ENCODE measurements around the gene TP73.
"Not testable (repeated sequence)": the region's sequence is repeated elsewhere in the genome, so short reads cannot be mapped to it uniquely, and the experiment has no call there.

Gene TP73

DNA sequence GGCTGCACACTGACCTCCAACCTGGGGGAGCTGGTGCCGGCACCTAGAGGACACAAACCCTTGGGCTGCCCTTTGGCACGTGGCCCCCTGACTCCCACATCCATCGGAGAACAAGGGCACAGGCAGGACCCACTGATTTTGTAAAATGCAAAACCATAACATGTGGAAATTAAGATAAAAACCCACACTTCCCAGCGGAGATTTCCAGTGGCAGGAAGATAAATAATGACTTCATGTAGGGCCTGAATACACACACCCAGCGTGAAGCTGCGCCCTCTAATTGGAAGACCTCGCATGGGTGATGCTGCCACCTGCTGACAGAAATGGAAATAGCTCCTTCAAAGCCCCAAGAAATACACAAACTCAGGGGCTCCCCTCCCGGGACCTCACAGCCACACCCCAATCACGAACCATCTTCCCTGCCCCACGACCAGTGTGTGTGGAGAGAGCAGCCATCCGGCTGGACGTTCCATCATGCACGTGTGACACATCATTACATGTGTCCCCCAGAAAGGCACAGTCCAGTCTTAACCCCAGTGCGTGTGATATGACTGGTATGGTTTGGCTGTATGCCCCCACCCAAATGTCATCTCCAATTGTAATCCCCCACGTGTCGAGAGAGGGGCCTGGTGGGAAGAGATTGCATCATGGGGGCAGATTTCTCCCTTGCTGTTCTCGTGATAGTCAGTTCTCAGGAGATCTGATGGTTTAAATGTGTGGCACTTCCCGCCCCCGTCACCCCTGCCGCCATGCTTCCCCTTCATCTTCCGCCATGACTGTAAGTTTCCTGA lies 33.2 kb upstream of the TP73 start:
- peak; percentile 87 for DNase-seq (ENCODE audit: low spot score)

DNA sequence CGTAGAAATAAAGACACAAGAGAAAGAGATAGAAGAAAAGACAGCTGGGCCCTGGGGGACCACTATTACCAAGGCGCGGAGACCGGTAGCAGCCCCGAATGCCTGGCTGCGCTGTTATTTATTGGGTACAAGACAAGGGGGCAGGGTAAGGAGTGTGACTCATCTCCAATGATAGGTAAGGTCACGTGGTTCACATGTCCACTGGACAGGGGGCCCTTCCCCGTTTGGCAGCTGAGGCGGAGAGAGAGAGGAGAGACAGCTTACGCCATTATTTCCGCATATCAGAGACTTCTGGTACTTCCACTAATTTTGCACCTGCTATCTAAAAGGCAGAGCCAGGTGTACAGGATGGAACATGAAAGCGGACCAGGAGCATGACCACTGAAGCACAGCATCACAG lies 31.6 kb upstream of the TP73 start:
- peak; percentile 6 for DNase-seq (ENCODE audit: low spot score)

DNA sequence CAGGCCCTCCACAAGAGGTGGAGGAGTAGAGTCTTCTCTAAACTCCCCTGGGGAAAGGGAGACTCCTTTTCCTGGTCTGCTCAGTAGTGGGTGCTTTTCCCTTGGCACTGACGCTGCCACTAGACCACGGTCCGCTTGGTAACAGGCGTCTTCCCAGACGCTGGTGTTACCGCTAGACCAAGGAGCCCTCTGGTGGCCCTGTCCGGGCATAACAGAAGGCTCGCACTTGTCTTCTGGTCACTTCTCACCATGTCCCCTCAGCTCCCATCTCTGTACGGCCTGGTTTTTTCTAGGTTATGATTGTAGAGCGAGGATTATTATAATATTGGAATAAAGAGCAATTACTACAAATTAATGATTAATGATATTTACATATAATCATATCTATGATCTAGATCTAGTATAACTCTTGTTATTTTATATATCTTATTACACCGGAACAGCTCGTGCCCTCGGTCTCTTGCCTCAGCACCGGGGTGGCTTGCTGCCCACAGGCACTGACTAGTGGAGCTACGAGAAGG lies 31.1 kb upstream of the TP73 start:
- DNase-seq (ENCODE audit: low spot score) = peak; percentile 52

DNA sequence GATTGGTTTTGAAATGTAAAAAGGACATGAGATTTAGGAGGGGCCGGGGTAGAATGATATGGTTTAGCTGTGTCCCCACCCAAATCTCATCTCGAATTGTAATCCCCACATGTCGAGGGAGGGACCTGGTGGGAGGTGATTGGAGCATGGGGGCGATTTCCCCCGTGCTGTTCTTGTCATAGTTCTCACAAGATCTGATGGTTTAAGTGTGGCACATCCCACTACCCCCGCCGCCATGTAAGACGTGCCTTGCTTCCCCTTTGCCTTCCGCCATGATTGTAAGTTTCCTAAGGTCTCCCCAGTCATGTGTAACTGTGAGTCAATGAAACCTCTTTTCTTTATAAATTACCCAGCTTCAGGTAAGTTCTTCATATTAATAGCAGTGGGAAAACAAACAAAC lies 30.2 kb upstream of the TP73 start:
- DNase-seq (ENCODE audit: low spot score) = not testable (repeated sequence)

DNA sequence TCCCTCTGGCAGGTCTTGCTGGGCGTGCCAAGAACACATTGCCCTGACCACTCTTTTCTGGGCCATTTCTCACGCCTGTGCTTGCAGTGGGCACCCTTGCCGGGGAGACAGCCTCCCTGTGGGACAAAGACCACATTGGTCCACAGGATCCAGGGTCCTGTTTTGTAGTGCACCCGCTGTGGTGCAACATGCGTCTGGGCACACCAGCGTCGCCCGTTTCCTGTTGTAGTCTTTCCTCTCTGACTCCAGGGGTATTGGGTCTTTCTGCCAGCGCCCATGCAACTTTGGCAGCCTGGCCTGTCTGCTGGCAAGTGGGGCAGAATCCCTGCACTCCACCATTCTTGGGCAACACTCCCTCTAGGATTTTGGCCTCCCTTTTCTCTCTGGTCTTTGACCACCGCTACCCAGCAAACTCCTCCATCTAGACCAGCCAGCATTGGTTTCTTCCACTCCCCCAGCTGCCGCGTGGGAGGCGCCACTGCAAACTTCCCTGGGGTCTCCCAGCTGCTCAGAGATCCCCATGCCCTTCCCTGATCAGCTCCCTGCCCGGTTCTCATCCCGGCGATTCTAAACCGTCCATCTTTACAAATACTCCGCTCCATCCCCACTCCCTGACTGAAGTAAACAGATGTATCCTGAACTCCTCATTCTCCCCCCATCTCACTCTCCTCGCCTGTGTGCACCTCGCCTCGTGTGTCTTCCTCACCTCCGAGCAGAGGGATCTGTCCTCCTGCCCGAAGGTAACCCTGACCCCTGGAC lies 28.7 kb upstream of the TP73 start:
- peak; percentile 9 for DNase-seq (ENCODE audit: low spot score)

DNA sequence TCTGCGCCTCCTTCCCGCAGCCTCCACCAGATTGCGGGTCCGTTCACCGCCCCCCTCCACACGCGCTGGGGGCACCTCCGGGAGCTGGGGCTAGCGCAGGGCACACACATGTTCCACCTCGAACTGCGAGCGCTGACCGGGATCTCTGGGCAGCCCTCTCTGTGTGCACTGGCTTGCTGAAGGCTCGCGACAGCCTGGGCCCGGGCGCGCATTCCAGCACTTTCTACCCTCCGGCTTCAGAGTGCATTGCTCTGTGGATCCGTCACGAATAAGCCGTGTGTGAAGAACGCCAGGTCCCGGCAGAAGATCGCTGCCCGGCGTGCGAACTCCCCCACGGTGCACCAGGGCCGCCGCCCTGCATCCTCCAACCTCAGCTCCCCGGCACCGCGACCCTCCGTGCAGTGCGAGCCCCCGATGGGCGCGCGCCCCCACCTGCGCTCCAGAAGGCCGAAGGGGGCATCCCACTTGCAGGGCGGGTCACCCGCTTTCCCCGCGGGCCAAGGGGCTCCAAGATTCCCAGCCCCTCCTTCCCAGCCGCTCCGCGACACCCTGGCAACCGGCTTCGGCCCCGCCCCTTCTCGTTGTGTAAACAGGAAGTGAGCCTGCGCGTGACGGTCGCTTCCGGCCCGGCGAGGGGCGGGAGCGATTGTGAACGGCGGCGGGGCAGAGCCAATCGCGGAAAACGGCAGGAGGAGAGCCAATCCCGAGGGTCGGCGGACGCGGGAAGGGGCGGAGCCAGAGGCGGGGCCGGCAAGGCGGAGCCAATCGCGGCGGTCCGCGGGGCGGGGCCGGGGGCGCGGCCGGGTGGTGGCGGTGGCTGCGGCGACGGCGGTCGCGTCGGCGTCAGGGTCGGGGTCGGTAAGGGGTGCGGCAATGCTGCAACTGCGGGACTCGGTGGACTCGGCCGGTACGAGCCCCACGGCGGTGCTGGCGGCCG lies 27.8 kb upstream of the TP73 start, which contains the start of gene TPRG1L:
TPRG1L (plus strand) TSS at position 816 of the 937 bp plus-strand sequence; CDS start at position 874, 58 bp downstream.
- DNase-seq (ENCODE audit: low spot score) = peak; percentile 99

DNA sequence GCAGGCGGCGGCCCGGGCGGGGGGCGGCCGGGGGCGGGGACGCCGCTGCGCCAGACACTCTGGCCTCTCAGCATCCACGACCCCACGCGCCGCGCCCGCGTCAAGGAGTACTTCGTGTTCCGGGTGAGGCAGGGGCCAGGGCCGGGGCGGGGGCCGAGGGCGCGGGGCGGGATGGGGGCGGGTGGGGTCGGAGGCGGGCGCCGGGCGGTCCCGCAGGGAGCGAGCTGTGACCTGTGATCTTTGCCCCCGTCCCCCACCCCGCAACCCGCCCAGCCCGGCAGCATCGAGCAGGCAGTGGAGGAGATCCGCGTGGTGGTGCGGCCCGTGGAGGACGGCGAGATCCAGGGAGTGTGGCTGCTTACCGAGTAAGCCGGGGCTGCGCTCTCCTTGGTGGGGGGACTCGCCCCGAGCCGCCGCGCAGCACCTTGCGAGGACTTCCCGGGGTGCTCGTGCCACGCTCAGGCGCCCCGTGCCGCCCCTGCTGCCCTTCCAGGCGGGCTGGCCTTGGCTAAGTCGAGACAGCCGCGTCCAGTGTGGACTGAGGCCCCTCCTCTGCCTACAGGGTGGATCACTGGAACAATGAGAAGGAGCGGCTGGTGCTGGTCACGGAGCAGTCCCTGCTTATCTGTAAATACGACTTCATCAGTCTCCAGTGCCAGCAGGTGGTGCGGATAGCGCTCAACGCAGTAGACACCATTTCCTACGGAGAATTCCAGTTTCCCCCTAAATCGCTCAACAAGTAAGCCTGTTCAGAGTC lies 27.0 kb upstream of the TP73 start:
- peak; percentile 64 for DNase-seq (ENCODE audit: low spot score)

DNA sequence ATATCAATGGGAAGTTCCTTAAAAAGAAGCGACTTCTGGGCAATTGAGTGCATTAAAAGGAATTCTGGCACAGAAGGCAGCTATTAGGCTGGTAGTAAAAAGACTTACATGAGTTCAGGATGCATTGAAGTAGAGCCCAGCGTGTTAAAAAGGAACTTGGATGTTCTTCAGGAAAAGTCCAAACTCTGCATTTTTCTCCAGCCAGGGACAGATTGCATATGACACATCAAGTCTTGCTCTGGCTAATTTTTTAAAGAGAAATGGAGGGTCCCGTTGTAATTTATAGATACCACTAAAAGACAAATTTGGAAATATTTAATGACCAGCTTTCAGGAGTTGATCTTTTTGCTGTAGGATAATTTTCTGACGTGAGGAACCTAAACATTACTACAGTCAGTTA lies 26.3 kb upstream of the TP73 start:
- no peak for DNase-seq (ENCODE audit: low spot score)

DNA sequence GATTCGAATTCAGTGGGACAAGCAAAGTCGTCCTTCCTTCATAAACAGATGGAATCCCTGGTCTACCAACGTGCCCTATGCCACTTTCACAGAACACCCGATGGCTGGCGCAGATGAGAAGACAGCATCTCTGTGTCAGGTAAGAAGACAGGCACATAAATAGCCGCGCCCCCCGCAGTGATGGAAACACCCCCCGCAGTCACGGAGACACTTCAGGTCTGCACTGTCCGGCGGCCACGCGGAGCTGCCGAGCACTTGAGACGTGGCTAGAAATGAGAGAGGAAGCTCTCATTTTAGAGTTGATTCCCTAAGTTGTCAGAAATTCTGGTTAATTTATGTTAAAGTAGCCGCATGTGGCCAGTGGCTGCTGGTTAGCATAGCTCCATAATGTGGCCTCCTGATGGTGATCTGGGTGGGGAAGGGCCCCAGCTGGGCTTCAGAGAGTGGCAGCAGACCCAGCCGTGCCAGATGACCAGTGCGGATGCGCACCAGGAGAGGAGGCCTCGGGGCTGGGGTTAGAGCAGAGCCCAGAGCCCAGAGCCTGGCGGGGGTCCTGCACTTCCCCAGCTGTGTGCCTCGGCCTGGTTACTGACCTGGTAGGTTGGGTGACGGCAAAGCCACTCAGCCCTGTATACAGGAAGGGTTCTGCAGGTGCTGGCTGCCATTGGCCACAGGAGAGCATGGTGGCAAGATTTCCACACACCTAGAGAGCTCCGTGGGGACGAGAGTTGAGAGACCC lies 24.6 kb upstream of the TP73 start:
- no peak for DNase-seq (ENCODE audit: low spot score)

DNA sequence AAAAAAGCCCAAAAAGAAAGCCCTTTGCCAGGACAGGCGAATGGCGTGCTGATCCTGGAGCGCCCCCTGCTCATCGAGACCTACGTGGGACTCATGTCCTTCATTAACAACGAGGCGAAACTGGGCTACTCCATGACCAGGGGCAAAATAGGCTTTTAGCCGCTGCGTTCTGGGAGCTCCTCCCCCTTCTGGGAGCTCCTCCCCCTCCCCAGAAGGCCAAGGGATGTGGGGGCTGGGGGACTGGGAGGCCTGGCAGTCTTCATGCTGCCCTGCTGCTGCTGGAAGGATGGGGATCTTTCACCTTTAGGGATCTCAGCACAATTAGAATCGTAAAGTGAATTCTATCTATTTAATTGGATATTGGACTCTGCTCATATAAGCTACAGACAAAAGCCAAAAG lies 23.9 kb upstream of the TP73 start:
- no peak for DNase-seq (ENCODE audit: low spot score)

DNA sequence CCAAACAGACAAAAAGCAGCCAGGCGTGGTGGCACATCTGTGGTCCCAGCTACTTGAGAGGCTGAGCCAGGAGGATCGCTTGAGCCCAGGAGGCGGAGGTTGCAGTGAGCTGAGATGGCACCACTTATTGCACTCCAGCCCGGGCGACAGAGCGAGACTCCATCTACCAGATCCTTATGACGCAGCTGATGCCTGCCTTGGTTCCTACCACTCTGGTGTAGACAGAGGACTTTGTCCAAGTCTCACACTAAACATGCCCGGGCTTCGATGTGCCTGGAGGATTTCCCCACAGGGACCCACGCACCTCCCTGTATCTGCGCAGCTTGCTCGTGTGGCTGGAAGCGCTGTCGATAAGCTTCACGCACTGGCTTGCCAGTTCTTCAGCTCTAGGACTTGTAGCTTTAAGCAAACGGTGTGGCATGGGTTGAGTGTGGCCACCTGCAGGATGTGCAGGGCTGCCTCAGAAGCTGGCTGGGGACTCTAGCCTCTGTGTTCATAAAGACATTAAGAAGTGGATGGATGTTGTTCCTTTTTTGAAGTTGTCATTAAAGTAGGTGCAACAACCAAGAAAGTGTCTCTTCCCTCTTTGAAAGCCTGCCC lies 22.7 kb upstream of the TP73 start:
- DNase-seq (ENCODE audit: low spot score) = no peak

DNA sequence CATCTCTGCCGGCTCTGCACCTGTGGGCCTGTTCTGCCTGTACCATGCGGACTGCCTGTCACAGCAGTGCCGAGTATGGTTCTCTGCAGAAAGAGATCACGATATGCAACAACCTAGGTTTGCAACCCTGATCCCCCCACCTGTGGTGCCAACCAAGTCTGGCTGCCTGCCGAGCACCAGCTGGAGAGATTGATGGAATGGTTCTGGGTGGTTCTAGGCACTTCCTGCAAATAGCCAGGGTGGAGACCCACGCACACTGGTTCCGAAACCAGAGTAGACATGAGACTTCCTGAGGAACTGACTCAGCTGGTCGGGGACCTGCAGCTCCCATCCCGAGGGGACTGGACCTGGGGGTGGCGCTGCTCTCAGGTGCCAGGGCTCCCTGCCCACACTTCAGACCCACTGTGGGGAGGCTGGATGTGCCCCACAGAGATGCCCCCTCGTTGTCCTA lies 22.1 kb upstream of the TP73 start:
- DNase-seq (ENCODE audit: low spot score) = no peak

DNA sequence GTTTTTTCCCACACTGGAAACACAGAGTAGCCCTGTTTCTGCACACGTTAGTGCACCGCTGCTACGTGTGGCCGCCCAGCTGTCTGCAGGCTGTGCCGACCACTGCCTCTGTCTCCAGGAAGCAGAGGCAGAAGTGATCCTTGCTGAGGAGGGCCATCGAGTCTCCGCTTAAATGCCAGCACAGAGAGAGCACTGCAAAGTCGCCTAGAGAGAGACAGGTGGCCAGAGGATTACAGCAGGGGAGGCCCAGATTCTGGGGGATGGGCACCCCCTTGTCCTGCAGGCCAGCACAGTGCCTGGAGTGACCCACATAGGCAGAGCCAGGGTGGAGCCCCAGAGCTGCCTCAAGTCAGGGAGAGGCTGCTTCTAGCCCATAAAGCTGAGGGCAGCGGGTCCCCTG lies 21.4 kb upstream of the TP73 start:
- no peak for DNase-seq (ENCODE audit: low spot score)

DNA sequence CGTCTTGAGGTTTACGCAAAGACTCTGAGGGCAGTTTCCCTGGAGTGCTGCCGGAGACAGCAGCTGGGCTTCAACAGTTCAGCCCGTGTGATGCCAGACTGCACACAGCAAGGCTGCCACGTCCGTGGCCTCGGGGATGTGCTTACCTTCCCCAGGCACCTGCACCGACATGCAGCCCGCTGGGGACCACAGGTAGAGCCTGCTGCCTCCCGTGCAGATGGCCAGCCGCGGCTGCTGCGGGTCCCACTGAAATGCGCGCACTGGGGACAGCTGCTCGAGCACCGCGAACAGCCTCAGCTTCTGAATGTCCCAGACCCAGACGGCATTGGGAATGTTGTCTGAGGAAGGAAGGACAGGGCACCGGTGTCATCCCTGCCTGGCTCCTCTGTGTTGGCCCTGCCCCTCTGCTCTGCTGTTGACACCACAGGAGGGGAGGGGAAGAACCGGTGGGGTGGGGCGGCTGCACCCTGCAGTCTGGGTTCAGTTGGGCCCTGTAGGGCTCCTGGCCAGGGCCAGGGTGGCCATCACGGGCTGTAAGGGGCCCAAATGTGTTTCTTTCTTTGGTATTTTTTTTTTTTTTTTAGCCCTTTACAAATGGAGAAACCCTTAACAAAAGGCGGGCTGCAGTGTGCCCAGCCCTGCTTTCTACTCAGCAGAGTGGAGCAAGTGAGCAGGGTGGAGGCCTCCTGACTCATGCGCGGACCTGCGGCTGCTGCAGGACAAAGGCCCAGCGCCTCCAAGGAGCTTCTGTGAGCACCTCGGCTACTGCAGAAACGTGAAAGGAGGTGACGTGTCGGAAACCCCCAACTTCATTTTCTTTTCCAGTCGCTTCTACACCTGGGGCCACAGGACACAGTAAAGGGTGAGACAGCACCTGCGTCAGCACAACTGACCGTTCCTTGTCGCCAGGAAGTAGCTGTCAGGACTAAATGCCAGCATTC lies 20.7 kb upstream of the TP73 start:
- no peak for DNase-seq (ENCODE audit: low spot score)

DNA sequence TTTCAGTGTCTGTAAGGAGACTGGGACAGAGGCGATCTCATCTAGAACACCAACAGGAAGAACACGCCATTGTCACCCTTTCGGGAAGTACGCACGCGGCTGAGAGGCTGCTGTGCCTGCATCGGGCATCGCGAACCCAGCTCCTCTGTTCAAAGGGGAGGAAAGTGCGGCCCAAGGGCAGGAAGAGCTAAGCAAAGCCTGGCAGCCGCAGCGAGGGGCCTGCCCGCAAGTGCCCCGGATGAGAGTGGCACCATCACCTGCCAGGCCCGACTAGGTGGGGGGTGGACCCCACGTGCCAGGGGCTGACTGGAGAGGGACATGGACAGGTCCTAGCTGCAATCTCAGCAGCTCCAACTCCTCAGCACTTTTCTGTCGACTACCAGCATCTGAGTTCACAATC lies 20.0 kb upstream of the TP73 start:
- DNase-seq (ENCODE audit: low spot score) = no peak

DNA sequence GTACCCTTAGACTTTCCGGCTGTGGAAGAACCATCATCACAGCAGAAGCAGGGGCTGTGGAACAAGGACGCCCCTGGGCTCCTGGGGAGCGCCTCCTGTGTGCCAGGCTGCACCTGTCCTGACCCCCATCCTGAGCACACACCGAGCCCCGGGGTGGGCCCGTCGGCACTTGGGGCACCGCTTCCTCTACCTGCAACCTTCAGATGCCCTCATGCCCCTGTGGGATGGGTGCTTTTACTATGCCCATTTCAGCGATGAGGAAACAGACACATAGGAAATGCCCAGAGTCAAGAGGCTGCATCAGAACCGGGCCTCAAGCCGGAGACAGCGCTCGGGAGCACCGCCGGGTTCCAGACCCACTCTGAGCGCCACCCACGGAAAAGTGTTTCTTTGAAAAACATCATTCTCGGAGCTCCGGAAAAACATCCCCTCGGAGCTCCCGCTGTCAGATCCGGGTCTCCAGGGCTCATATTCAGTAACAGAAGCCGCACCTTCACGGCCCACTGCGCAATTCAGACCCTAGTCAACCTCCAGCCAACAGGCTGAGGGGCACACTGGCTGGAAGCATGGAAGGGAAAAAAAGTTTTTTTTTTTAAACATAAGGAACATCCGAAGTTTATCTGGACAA lies 19.5 kb upstream of the TP73 start:
- no peak for DNase-seq (ENCODE audit: low spot score)

DNA sequence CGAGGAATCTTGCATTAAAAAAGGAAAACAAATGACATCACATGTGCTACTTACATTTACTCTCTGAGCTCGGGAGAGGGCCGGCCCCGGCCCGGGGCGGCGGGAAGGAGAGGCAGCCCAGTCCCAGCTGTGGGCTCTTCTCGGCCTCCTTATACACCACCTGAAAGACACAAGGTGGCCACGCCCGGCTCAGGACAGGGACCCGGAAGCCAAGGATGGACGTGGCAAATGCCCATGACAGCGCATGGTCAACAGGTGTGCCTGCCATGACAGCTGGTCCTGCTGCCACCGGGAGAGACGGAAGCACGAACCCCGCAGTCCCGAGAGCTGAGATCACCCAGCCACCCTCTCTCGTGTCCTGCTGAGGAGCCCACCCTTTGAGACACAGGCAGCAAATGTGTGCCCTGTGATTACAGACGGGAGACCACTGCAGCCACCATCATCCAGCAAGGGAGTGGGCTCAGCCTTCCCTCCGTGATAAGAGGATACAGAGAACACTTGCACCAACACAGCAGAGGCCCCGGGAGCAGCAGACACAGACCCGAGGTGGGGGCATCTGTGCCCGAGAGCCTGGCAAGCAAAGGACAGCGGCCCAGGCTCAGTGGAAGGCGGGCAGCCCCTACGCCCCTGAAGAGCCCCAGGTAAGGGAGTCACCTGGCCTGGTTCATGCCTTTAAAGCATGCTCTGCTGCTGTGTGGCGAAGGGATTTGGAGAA lies 18.8 kb upstream of the TP73 start:
- no peak for DNase-seq (ENCODE audit: low spot score)

All from hematopoietic multipotent progenitor cell treated with erythropoietin and hydrocortisone succinate and interleukin-3 and kit ligand, for 17 days (in vitro differentiated cells).